Activated naive CD4-positive, alpha-beta T cell treated with anti-CD3 and anti-CD28 coated beads for 36 hours (primary cell): ENCODE results near the gene HNF4A. TPM values are rescaled to one million over a fixed set of nuclear protein-coding genes. Genes with fewer than 3 reads are reported as not detected.

Experiments
- CTCF ChIA-PET: fragments of 350-600 bp; sonication (Branson Sonifier 250); formaldehyde crosslinking; loops from one replicate; lab custom pipeline; 2021; ENCODE audit warnings: antibody characterized with exemption; lab: Charles Lee
- DNase-seq: peaks from one replicate; pipeline ENCODE4 v3.0.0-alpha.2; 2020
- H3K27ac Mint-ChIP-seq: one replicate; pipeline ENCODE4 v1.8.0; 2021; ENCODE audit warnings: mild to moderate bottlenecking, mixed read lengths
- H3K27me3 Mint-ChIP-seq: one replicate; pipeline ENCODE4 v1.8.0; 2021; ENCODE audit warnings: low read depth, mixed read lengths
- H3K36me3 Mint-ChIP-seq: one replicate; pipeline ENCODE4 v1.8.0; 2021; ENCODE audit warnings: low read depth, mixed read lengths
- H3K4me1 Mint-ChIP-seq: one replicate; pipeline ENCODE4 v1.8.0; 2021; ENCODE audit warnings: low read depth, mixed read lengths
- H3K4me3 Mint-ChIP-seq: one replicate; pipeline ENCODE4 v1.8.0; 2021; ENCODE audit warnings: mild to moderate bottlenecking, moderate library complexity, mixed read lengths
- H3K9me3 Mint-ChIP-seq: one replicate; pipeline ENCODE4 v1.8.0; 2021; ENCODE audit warnings: mixed read lengths
- intact Hi-C: fragments of 100-400 bp; cut with micrococcal nuclease; formaldehyde crosslinking; loops from one replicate; pipeline ENCODE4 v1.15.1; 2023
- total RNA-seq, 2 experiments: library from RNA; stranded (reverse); gene quantifications; one replicate each; pipeline ENCODE4 v1.2.3, GENCODE V29; 2021

HNF4A gene
- total RNA-seq, 2 experiments from 2014 or later: not detected

- Mint-ChIP-seq H3K27ac (no peak overlapping the region), H3K4me1 (no peaks in the 10 kb centered on the region), H3K36me3 (no peaks in the 10 kb centered on the region), H3K9me3 (no peaks in the 10 kb centered on the region), H3K4me3 (no peak overlapping the region), H3K27me3 (no peaks in the 10 kb centered on the region)
- intact Hi-C loops: no loop called here
- CTCF ChIA-PET: no interaction called here
- no peak for DNase-seq
Observed at GRCh38 chr20:44436393-44436792, 80.9 kb downstream of the HNF4A start.

DNA sequence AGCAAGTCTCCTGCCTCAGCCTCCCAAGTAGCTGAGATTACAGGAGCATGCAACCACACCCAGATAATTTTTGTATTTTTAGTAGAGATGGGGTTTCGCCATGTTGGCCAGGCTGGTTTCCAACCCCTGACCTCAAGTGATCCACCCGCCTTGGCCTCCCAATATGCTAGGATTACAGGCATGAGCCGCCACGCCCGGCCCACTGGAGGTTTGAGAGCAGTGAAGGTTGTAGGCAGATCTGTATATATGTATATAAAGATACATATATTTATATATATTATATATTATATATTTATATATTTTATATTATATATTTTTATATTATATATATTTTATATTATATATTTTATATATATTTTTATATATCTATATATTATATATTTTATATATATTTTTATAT is 82.0 kb downstream of the HNF4A start:
- intact Hi-C loops: no loop called here
- H3K4me3 Mint-ChIP-seq: no peak overlapping the region
- H3K27ac Mint-ChIP-seq: no peak overlapping the region
- no peaks in the 10 kb centered on the region for H3K27me3 Mint-ChIP-seq
- DNase-seq: no peak
- CTCF ChIA-PET: no interaction called here
- no peaks in the 10 kb centered on the region for H3K36me3 Mint-ChIP-seq
- no peaks in the 10 kb centered on the region for H3K4me1 Mint-ChIP-seq
- no peaks in the 10 kb centered on the region for H3K9me3 Mint-ChIP-seq

GRCh38 chr20:44438782-44439181 is 83.3 kb downstream of the HNF4A start:
- Mint-ChIP-seq H3K9me3 (no peaks in the 10 kb centered on the region), H3K36me3 (no peaks in the 10 kb centered on the region), H3K4me1 (no peaks in the 10 kb centered on the region), H3K27ac (no peak overlapping the region), H3K4me3 (no peak overlapping the region), H3K27me3 (no peaks in the 10 kb centered on the region)
- no peak for DNase-seq
- intact Hi-C loops: no loop called here
- CTCF ChIA-PET: no interaction called here

DNA sequence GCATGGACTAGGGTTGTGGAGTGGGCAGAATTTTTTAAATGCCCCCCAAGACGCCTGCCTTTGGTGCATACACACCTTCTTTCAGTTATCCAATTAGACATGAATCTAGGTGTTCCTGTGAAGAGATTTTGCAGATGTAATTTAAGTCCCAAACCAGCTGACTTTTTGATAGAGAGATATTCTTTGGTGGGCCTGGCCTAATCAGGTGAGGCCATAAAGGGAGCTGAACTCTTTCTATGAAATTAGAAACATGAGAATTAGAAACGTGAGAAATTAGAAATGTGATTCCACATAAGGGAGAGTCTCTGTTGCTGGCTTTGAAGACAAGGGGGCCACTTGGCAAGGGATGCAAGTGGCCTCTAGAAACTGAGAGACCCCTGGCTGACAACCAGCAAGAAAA is 83.8 kb downstream of the HNF4A start:
- CTCF ChIA-PET: no interaction called here
- no peaks in the 10 kb centered on the region for H3K27me3 Mint-ChIP-seq
- intact Hi-C loops: no loop called here
- H3K9me3 Mint-ChIP-seq: no peaks in the 10 kb centered on the region
- no peaks in the 10 kb centered on the region for H3K4me1 Mint-ChIP-seq
- no peak overlapping the region for H3K27ac Mint-ChIP-seq
- no peak for DNase-seq
- H3K36me3 Mint-ChIP-seq: no peaks in the 10 kb centered on the region
- H3K4me3 Mint-ChIP-seq: no peak overlapping the region

GRCh38 chr20:44442298-44443070 is 87.0 kb downstream of the HNF4A start:
- Mint-ChIP-seq H3K27me3 (no peaks in the 10 kb centered on the region), H3K4me1 (no peaks in the 10 kb centered on the region), H3K27ac (no peak overlapping the region), H3K4me3 (no peak overlapping the region), H3K36me3 (no peaks in the 10 kb centered on the region), H3K9me3 (no peaks in the 10 kb centered on the region)
- intact Hi-C loops: no loop called here
- CTCF ChIA-PET: no interaction called here
- no peak for DNase-seq

DNA sequence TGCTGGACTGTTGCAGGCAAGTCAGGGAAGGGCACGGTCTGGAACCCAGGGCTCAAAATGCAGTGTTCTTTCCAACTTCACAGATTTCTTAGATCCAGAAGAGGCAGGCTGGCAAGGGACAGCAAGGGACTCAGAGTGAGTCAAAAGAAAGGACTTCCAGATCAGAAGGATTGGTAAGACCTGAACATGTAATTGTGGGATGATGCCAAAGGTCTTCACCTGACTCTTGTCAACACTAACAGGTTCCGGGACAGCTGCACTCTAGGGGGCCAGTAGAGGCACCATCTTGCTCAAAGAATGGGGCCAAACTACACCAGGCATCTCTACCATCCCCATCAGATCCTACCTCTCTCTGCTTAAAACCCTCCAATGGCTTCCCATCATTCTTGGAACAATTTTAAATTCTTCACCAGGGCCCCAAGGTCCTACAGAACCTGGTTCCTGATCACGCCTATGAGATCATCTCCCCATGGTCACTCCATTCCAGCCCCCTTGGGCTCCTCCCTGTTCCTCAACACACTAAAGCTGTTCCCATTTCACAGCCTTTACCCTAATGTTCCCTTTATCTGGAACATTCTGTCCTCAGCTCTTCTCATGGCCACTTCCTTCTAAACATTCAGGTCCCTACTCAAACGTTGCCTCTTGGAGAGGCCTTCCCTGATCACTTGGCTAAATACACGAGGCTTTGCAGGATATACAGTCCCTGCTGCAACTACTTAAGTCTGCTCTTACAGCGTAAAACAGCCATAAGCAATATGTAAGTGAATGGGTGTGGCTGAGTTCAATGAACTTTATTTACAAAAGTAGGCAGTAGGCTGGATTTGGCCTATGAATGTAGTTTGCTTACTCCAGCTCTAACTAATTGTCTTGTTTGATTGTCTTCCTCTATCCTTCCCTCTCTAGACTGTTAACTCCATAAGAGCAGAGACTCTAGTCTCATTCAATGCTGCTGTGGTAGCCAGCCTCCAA is 90.5 kb downstream of the HNF4A start:
- intact Hi-C loops: no loop called here
- CTCF ChIA-PET: no interaction called here
- Mint-ChIP-seq H3K9me3 (no peaks in the 10 kb centered on the region), H3K27ac (no peak overlapping the region), H3K4me1 (no peaks in the 10 kb centered on the region), H3K36me3 (no peaks in the 10 kb centered on the region), H3K27me3 (no peaks in the 10 kb centered on the region), H3K4me3 (no peak overlapping the region)
- DNase-seq: no peak

DNA sequence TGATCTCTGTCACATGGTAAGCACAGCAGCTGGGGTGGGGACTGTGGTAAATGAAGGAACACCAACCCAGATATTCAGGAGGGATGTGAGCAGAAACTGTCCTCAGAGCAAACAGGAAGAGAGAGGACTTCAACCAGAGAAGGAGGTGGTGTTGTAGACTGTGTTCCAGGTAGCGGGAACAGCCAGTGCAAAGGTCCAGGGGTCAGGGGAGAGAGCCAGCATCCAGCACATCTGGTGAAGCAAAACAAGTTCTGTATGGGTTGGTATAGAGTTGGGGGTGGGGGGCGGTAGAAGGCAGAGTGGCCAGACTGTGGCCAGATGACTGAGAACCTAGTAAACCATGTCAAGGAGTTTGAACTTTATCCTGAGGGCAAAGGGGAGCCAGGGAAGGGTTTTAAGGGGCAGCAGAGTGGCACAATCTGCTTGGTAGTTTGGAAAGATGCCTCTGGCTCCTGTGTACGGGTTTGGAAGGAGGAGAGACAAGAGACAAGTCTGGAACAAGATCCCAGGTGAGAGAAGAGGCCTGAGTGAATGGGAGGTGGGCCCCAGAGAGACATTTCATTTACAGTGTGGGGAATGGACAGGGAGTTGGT is 92.4 kb downstream of the HNF4A start:
- no peak overlapping the region for H3K4me3 Mint-ChIP-seq
- H3K27me3 Mint-ChIP-seq: no peaks in the 10 kb centered on the region
- no peaks in the 10 kb centered on the region for H3K4me1 Mint-ChIP-seq
- CTCF ChIA-PET: no interaction called here
- no peaks in the 10 kb centered on the region for H3K9me3 Mint-ChIP-seq
- intact Hi-C loops: no loop called here
- DNase-seq: no peak
- no peak overlapping the region for H3K27ac Mint-ChIP-seq
- H3K36me3 Mint-ChIP-seq: no peaks in the 10 kb centered on the region

DNA sequence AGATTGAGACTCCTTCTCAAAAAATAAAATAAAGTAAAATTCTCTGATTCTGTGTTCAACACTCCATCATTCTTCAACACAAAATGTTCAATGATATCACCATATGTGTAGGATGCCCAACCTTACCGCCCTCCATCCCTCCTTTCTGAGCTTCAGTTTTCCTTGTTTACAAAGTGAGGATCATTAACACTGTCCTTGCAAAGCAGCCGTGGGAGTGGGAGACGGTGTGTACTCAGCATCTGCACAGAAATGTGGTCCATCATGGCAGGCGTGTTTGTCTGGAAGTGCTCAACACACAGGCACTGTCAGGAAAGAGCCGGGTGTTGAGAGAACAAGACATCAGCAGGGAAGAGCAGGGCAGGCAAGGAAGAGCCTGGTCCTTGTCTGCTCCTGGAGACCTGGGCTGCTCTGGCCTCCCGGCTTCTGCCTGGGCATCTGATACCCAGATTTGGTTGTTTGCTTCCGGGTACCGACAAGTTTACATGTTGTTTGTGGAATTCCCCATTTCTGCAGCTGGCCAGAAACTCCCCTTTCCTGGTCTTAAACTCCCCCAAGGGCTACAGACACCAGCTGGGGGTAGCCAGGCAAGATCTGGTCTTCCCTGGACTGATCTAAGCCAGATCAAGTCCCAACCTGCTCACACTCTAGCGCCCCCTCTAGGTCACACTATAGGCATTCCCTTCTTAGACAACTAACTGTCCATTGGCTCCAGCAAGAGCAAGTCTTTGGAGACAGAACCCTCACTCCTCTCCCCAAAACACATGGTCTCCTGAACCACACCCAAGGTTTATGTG is 93.5 kb downstream of the HNF4A start:
- intact Hi-C loops: no loop called here
- H3K4me3 Mint-ChIP-seq: no peak overlapping the region
- peaks cover 2% of the 10 kb centered on the region for H3K27me3 Mint-ChIP-seq
- H3K36me3 Mint-ChIP-seq: no peaks in the 10 kb centered on the region
- CTCF ChIA-PET: interaction anchor here (0.7 kb wide), 1 partner anchor 31 kb away, joined by 3 read pairs; no protein-coding TSS in a partner anchor
- H3K27ac Mint-ChIP-seq: no peak overlapping the region
- H3K9me3 Mint-ChIP-seq: no peaks in the 10 kb centered on the region
- DNase-seq: peak; percentile 34
- no peaks in the 10 kb centered on the region for H3K4me1 Mint-ChIP-seq

DNA sequence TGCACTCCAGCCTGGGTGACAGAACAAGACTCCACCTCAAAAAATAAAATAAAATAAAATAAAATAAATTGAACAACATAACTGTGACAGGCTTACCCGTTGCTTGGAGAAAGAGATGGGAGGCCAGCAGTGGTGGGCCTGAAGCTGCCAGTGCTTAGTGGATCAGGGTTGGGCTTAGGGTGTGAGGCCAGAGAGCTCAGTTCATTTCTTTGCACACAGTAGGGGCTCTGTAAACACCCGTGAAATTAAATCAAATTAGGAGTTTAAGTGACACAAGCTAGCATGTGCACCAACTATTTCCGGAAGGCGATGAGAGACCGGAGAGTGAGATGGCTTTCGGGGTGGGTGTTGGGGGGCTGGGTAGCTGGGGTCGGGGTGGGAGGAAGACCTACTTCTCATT is 94.4 kb downstream of the HNF4A start:
- H3K36me3 Mint-ChIP-seq: no peaks in the 10 kb centered on the region
- H3K4me3 Mint-ChIP-seq: no peak overlapping the region
- H3K27me3 Mint-ChIP-seq: peaks cover 2% of the 10 kb centered on the region
- CTCF ChIA-PET: no interaction called here
- H3K4me1 Mint-ChIP-seq: no peaks in the 10 kb centered on the region
- intact Hi-C loops: no loop called here
- no peak for DNase-seq
- H3K9me3 Mint-ChIP-seq: no peaks in the 10 kb centered on the region
- no peak overlapping the region for H3K27ac Mint-ChIP-seq

GRCh38 chr20:44450281-44450889 is 94.9 kb downstream of the HNF4A start:
- no peak overlapping the region for H3K27ac Mint-ChIP-seq
- peaks cover 2% of the 10 kb centered on the region for H3K27me3 Mint-ChIP-seq
- no peaks in the 10 kb centered on the region for H3K9me3 Mint-ChIP-seq
- H3K36me3 Mint-ChIP-seq: no peaks in the 10 kb centered on the region
- DNase-seq: no peak
- no peaks in the 10 kb centered on the region for H3K4me1 Mint-ChIP-seq
- CTCF ChIA-PET: no interaction called here
- intact Hi-C loops: no loop called here
- no peak overlapping the region for H3K4me3 Mint-ChIP-seq

GRCh38 chr20:44450903-44451450 is 95.5 kb downstream of the HNF4A start:
- CTCF ChIA-PET: no interaction called here
- no peaks in the 10 kb centered on the region for H3K36me3 Mint-ChIP-seq
- no peaks in the 10 kb centered on the region for H3K9me3 Mint-ChIP-seq
- no peaks in the 10 kb centered on the region for H3K4me1 Mint-ChIP-seq
- no peak overlapping the region for H3K27ac Mint-ChIP-seq
- no peak overlapping the region for H3K4me3 Mint-ChIP-seq
- intact Hi-C loops: no loop called here
- no peak for DNase-seq
- peaks cover 2% of the 10 kb centered on the region for H3K27me3 Mint-ChIP-seq
